Measurements from ENCODE around the gene KIF6.
A peak's percentile ranks its signal among the peaks of the same experiment; 100 is the strongest.

The KIF6 gene

DNA sequence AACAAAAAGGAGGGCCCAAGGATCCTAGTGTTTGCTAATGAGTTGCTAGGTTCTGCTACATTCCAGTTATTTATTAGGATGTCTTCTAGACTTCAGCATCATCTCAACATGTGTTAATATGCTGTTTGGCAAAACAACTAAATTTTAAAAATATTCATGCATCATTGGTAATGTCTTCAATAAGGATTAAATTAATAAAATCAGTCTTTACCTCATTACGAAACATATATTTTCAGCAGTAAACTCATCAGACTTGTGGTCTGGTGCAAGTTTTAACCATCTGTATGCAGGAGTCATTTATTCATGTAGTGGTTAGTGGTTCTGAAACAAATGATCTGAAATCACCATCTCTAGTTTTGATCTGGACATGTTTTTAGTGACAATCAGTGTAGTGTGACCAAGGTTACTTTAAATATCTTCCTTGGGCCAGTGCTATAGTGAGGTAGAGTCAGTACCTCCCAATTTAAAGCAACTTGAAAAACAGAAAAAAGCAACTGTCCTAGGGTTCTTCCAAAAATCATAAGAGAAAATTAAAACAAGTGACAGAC is 317.7 kb downstream of the KIF6 start:
- DNase-seq: no peak

DNA sequence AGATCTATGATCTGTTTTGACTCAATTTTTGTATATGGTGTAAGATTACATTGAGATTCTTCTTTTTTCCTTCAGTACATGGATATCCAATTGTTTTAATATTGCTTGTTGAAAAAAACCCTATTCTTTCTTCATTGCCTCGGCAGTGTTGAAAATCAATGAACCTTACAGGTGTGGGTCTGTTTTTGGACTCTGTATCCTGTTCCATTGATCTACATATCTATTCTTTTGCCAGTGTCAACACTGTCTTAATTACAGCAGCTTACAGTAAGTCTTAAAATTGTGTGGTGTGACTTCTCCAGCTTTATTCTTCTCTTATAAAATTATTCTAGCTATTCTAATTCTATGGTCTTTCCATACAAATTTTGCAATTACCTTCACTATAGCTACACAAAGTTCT is 320.9 kb downstream of the KIF6 start:
- DNase-seq: no peak

DNA sequence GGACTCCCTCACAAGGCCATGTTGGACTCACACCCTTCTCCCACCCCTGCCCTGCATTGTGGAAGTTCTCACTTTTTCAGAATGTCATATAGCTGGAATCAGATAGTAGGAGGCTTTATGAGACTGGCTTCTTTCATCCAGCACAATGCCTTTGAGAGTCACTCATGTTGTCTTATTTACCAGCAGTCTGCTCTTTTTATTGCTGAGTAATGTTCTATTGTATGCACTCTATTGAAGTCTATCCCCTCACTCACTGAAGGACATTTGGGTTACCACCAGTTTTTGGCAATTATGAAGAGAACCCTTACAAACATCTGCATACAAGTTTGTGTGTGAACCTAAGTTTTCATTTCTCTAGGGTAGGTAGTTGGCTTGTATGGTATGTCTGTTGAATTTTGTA is 321.9 kb downstream of the KIF6 start:
- no peak for DNase-seq

DNA sequence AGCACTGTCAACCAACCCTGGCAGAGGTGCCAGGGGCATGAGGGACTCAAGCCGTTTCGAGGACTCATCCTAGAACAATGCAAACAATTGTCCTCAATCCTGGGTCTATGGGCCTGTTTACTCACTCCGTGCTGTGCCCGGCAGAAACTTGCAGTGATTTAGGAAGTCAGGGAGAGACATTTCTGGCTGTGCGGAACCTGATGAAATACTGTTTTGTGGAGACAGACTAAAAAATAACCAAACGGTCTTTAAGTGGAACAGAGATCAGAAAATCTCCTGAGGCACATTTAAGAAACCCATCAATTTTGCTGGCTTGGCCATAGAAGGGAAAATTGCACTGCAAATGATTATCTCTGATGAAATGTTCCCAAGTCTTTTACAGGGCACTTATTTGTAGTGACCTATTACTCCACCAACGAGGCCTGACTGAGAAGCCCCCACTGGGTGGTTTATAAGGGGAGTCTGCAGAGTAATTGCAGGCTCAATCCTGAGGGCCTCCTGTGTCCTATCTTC is 322.9 kb downstream of the KIF6 start:
- peak; percentile 75 for DNase-seq

DNA sequence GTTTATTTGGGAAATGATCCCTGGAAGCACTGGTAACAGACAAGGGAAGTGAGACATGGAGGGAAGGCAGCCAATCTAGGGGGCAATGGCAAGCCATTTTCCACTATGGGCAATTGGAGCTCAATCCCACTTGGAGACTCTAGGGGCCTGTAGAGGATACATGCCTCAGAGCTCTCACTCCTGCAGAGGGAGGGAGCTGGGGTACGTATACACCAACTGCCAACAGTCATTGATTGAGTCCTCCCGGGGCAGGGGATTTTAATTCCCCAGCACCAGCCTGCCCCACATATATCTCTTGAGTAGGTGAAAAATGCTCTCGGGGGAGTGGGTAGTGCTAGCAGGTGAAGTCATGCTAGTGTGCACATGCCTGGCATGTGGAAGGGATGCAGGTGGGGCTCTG is 323.8 kb downstream of the KIF6 start:
- no peak for DNase-seq

DNA sequence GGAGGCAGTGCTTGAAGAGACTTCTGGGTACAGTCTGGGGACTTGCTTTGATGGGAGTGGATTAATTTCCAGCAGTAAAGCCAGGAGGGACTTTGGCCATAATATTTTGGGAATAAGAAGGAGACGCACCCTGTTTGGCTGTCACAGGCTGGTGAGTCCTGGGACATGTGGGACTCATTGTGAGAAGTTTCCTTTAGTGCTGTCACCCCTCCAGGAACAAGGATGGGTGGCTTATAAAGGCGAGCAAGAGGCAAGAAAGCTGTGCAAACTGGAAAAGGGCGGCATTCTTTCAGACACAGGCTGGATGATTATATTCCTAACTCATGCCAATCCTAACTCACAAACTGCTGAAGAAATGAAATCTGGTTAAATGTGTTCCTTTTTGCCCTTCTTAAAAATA is 325.2 kb downstream of the KIF6 start:
- no peak for DNase-seq

DNA sequence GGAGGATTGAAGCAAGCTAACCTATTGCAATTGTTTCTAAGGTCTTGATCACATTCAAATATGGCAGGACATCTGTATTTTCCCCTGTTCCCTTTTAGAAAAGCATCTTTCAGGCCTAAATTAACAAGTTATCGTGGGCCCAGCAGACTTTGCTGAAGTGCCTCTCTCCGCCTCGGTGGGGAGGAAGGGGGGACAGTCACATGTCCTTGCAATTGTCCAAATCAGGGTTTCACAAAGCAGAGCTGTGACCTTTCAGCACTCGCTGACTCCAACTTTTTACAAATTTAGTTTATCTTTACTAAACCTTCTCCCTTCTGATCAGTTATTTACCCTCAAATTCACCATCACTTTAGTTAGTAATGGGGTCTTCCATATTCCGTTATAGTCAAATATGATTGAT is 328.4 kb downstream of the KIF6 start:
- DNase-seq: no peak

DNA sequence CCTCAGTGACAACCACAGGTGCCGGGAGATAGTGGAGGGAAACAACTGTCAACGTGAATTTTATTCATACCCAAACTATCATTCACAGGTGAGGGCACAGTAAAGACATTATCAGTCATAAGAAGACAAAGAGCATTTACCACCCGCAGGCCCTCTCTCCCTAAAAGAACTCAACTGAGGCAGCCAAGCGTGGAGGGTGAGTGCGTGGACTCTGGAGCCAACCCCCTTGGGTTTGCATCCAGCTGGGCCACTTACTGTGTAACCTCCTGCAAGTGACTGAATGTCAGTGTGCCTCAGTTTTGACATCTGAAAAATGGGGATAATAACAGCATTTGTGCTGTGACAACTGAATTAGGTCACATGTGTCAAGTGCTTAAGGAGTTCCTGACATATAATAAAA is 332.1 kb downstream of the KIF6 start:
- DNase-seq: no peak

DNA sequence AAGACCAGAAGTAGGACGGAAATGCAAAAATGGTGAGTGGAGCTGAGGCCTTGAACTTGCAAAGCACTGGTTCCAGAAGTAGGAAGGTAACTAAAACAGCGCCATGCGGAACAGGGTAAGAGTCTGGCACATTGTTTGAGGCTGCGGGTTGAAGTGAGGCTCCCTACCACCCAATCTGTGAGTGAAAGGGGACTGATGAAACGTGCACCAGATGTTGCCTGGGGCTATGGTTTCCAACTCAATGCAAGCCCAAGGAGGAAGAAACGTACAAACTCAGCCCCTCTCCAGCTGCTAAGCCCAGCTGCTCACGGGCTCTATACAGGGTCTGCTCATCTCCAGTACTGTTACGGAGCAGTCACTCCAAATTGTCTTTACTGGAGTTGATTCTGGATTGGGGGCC is 334.0 kb downstream of the KIF6 start:
- no peak for DNase-seq

DNA sequence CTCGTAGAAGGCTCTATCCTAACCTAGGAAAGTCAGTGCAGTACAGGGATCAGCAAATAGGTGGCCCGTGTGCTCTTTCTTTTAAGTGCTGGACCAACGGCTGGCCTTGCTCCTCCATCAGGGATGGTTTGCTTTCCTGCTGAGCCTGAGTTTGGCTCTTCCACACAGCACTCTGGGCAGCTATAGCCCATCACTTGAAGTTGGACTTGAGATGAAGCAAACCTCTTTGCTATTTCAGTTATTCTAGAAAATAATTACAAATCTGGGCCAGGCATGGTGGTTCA is 335.8 kb downstream of the KIF6 start:
- DNase-seq: no peak

DNA sequence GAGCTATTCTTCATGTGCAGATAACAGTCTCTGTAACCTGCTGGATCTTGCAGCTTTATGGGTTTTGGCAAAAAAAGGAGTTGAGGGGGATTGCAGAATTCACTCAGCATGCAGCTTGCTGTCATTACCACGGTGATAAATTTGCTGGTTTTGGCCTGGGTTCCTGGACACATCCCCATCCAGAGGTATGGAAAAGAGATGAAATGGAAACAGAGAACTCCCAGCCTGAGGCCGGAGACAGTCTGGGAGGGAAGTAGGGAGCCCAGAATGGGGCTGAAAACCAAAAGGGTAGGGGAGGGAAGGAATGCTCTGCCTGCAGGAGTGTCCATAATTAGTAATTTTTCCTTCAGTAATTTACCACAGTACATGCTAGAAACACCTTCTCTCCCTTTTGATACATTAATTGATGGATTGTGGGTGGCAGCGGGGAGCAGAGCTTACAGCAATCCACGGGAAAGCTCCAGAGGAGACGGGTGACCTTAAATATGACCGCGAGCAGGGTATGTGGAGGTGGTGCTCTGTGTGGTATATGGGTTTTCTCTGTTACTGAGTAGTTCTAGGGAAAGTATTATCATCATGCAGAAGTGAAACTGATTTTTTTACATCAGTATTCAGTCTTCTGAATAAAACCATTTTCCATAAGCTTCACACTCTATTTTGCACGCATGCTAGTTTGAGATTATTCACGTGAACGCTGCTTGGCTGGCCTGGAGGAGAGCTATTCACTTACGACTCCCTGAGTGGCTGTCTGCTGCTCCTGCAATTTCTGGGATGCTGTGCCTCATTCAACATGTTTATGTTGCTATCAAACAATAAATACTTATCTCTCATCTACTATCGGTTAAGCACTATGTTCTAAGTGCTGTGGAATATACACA is 336.4 kb downstream of the KIF6 start:
- DNase-seq: no peak

DNA sequence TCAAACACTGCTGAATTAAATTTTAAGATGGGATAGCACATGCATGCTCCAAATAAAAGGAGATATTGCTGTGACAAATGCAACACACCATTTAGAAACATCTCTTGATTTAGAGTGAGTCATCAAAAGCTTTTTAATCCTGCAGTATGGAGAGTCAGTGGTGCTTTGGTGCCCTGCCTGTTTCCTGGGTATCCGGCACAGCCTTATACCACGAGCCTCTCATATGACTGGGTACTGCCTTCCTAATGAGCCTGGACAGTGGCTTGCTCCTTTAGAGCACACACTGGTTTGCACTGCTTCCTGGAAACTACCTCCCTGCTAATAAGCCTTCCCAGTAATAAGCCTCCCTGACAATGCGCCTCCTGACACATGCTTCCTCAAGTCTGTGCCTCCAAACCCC is 337.4 kb downstream of the KIF6 start:
- DNase-seq: no peak

DNA sequence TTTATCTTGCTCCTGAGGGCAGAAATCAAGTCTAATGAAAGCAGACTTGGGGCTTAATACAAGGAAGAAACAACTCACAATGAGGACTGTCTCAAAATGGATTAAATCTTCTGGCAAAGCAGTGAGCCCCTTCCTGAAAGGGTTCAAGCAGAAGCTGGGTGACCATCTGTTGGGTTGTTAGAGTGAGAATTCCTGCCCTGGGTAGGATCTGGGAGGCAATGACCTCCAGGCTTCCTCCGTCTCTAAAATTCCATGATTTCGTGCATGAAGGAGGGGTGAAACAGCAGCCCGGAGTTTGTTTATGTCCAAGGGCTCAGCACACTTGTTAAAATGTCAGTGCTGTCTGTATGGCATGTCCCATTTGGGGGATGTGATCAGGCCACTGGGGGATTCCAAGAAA is 338.7 kb downstream of the KIF6 start:
- DNase-seq: no peak

DNA sequence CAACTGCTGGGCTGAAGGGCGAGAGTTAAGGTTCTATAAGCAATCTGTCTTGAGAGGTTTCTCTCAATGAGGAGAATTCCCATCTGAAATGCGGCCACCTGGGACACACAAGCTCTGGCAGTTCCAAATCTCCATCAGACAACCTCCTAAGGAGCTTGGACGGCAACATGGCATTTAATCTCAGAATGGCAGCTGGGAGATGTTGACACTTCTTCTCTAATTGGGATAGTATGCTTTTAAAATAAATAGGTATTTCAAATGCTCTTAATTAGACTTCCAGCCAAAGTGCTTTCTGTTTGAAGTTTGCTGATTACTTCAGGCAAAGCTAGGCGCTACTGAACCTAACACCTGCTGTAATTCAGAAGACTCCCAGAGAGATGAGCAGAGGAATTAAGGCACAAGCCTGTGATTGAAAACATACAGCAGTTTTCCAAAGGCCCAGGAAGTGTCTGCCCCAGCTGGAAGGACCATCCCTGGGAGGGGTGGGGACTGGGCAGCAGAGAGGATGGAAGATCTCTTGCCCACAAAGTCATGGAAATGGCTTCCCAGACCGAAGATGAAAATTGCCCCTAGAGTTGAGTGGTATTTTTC is 343.6 kb downstream of the KIF6 start:
- DNase-seq: no peak

DNA sequence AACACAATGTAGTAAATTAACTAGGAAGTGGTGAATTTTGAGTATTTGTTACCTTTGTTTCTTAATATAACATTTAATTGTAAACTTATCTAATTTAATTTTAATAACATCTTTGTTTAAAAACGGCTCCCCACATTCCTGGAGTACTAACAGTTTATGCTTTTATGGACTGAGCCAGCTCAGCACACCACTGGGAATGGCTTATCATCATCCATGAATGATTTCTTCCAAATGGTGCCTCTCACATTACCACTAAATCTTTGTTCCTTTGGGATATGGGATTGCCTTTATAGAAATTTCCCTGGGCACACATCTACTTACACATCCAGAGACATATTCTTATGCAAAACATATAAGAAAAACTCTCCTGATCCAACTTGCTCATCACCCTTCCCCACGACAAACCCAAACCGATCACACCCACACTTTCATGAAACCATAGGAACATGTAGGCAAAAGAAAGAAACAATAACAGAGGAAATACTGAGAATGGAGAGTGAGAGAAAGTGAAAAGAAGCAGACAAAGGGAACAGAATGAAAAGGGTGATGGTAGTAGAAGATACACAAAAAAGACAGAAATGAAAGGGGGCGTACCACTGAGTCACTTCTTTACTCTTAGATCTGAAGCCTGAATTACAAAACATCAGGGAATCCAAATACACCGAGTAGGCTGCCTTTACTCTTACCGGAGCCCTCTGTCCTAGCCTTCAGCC is 344.2 kb downstream of the KIF6 start:
- no peak for DNase-seq

DNA sequence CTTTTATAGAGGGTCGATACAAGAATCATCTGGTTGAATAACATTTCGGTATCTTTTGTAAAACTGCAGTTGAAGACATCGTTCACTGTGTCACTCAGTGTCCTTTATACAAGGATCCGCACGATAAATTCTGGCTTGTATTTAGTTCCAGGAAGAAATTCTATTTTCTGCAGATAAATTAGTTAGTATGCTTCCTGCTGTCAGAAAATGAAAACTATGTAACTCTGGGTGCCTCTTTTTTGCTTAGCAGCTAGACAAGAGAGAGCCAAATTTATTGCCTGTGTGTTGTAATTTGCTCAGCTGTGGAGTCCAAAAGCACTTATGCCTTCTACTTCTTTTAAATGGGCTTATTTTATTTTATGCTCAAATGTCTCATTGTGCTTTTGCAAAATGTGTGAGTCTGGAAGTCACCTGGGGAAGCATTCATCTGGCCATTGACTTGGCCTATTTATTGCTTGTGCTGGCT is 346.2 kb downstream of the KIF6 start:
- no peak for DNase-seq

DNA sequence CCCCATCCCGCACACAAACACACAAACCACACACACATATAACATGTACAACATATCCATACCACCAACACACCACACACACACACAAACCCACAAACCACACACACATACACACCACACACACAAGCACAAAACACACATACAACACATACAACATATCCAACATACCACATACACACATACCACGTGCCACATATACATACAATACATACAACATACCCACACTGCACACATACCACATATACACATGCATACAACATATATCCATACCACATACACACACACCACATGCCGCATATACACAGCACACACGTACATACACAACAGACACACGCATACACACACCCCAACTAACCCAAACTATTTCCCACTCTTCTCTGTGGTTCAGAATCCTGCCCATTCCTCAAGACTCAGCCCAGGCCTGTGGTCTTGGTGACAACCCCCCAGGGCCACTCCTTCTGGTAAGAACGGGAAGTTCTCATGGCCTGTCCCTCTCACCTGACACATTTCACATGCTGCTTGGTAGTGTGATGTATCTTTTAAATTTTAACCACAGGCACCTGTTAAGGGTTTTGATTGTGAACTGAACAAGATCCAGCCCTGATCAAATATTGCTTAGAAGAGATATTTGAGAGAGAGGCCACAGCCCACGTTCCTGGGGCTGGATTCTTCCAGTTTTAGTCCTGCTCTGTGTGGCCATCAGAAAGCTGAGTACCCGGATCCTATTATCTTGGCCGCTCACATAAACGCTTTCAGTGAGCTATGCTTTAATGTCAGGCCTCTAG is 346.8 kb downstream of the KIF6 start:
- no peak for DNase-seq

DNA sequence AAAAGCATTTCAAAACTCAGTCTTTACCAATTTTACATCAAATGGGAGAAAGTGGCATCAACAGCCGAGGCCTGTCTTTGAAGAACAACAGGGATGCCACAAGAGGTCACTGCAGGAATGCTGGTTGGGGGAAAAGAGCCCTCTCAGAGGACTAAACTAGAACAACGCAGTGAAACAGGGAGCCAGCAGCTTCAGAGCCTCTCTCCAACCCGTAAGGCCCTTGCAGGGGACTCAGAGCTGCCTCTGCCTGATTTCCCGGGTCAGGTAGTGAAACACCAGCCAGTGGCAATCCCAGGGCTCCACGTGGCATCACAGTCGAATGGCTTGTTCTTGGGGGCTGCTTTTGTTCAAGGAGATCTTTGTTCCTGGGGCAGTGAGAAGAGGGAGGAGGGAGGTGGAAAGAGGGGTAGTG is 347.7 kb downstream of the KIF6 start:
- peak; percentile 76 for DNase-seq

DNA sequence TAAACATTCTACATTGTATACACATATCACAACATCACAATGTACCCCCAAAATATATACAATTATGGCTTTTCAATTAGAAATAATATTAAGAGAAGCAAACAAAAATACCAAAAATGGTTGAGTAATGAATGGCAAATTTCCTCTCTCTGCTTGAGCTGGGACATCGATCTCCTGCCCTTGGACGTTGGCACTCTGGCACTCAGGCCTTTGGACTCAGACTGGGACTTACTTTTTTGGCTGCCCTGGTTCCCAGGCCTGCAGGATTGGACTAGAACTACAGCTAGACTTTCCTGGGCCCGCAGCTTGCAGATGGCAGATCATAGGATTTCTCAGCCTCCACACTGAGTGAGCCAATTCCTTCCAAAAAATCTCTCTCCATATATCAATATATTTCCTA is 349.8 kb downstream of the KIF6 start:
- DNase-seq: no peak

DNA sequence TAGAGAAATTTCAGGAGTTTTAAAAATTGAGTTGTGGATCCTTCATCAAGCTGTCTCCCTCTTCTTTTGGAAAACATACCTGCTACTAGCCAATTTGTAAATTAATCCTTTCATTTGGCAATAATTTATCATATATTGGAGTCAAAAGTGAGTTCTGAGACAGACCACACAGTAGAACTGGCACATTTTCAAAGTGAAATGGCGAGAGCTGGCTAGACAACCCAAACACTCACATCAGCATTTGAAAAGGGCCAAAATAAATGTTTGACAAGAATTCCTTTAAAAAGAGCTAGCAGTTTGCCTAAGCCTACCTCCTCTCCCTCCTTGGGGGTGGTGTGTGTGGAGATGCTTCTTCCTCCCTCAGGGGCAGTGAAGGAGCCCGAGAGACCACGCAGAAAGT is 354.8 kb downstream of the KIF6 start:
- no peak for DNase-seq

DNA sequence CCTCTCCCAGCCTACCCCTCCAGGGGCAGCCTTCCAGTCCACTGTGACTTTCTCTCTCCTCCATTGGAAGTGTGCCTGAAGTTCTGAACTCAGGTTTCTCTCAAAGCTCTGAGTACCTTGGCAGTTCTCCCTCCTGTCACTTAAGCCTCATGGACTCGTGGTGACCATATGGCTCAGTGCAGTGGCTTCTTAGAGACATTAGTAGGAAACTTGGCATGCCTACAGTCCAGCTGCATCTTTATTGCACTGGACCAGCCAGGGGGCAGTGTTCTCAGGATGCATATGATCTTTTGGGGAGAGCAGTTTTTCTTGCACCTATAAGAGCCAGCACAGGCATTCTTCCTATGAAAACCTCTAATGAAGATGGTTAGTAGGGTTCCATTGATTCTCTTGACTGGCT is 355.2 kb downstream of the KIF6 start:
- no peak for DNase-seq

DNA sequence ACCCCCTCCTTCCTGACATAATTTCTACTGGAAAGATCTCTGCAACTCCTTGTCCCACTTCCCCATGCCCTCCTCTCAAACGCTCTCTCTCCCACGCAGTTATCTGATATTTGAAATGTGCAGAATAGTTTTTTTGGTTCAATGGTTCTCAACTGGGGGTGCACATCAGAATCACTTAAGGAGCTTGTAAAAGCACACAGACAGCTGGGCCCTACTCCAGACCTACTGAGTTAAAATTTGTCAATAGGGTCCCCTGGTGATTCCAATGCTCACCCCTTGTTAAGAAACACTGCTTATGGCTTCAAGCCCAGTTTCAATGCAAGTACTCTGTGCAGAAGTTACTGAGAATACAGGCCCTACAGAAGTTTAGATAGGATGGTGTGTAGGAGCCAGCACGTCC is 357.5 kb downstream of the KIF6 start:
- DNase-seq: no peak
